GM21526 (cell line): ENCODE measurements around the gene PBXIP1.

Experiments used
- ATAC-seq: cut with Tn5 transposase; IDR thresholded peaks from one replicate; pipeline ENCODE4 v1.9.1; 2021; ENCODE audit warnings: moderate library complexity; ENCODE audit not compliant: unreplicated experiment, low FRiP score

PBXIP1 gene

DNA sequence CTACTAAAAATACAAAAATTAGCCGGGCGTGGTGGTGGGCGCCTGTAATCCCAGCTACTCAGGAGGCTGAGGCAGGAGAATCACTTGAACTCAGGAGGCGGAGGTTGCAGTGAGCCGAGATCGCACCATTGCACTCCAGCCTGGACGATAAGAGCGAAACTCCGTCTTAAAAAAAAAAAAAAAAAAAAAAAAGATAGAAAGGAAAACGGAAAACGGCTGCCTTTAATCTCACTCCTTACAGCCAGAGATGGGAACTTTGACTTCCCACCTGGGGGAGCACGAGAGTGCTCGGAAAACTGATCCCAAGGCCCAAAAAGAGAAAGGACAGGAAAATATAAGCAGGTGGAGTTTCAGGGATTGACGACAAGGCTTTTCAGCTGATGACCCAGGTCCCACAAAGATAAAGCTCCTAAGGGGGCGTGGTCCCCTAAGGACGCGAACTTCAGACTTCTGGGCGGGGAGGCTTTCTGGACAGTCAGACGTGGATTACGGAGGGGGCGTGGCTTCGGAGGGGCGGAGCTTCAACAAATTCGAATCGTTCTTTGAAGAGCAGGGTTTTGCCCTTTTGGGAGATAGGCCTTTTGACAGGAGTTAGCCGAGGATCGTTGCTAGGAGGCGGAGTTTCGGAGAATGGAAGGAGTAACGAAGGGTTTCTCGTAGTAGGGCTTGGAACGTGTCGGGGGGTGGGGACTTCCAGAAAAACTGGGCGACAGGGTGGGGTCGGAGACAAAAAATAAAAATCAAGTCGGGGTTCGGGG, 17.6 kb upstream of the PBXIP1 start:
- peak; percentile 26 for ATAC-seq

DNA sequence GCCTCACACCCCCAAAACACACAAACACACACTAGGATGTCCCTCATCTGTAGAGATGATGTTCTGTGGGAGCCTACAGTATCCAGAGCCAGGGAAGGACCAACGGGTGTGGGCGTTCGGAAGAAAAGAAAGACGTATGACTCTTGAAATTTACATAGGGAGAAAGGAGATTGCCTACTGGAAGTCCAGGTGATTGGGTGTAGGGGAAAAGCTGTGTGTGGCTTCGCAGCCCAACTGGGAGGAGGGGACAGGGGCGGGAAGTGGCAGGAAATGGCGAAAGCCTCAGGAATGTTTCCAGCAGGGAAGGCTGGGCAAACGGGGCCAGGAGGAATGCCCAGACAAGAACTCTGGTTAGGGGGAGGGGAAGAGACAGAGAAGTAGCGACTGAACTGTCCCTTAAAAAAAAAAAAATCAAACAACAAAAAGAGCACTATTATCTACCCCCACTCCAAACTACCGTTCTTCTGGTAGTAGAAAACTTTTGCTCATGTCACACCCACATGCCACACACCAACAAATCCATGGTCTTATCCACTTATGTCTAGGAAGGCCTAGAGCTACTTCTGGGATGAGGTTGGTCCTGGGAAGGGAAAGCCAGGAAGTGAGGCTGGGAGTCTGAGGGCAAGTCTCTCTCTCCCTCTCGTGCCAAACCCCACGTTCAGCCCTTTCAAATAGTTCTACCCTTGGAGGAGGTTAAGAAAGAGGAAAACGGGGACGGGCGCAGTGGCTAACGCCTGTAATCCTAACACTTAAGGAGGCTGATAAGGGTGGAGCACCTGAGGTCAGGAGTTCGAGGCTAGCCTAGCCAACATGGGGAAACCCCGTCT, 16.8 kb upstream of the PBXIP1 start:
- ATAC-seq = no peak

DNA sequence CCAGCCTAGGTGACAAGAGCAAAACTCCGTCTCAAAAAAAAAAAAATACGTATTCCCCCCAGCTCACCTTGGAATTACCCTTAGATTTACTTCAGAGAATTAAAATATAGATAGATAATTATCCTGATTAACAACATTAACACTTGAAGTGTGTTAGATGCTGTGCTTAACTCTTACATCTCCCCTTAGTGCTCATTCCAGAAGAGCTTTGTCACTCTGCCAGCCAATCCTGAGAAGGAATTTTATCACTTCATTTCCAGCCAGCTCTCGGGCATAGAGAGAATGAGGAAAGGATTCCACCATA, 16.3 kb upstream of the PBXIP1 start:
- no peak for ATAC-seq

DNA sequence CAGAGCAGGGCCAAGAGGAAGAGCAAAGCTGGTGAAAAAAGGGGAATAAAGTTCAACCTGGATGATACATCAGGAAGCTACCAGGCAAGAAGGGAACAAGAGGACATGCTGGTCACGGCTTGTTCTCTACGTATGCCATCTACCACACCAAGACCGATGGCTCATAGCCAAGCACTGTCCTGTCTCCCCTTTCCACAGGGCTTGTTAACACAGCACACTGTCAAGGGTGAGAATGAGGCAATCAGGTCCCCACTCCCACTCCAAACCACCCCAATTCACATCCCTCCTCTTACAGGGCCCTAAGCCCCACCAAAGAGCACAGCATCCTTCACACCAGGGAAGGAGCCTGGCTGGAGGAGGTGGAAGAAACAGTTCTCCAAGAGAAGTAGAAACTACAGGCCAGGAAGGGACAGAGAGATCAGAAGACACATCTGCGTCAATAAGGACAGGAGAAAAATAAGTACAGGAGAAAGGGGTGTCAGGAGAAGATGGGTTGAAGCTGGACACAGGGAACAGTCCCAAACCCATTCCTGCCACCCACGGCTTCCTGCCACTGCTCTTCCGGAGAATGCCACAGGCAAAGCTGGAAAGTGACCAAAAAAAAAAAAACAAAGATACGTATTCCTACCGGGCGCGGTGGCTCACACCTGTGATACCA, 15.6 kb upstream of the PBXIP1 start:
- ATAC-seq = no peak

DNA sequence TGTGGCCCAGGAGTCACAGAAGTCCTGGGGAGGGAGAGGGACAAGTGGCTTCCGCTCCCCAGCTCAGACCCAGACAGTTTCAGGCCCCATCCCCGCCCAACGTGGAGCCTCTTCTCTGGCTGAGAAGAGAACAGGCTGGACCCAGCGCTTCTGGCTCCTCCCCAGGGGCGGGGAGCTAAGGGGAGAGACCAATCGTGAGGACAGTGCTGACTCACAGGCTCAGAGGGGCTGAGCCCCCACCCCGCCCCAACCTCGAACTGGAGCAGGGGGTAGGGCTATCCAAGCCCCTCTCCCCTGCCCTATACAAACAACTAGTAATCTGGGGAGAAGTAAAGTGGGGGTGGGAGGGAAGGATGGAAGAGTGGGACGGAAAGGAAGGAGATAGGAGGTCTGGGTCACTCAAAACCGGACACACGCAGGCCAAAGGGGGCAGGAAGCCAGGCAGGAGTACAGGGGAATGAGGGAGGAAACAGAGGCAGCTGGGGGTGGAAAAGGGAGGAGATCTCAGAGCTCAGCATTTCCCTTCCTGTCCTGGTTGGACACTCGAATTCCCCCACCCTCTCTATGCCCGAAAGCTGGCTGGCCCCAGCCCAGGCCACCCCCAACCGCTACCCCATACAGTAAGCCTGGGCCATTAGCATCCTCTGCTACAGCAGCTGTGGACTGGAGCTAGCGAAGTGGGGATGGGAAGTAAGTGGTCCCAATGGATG, 14.9 kb upstream of the PBXIP1 start, which contains the start of gene SHC1:
TSS of gene SHC1 (minus strand) at position 117 of the 710 bp plus-strand sequence. CDS start 221 bp downstream, outside the sequence.
- ATAC-seq = no peak

DNA sequence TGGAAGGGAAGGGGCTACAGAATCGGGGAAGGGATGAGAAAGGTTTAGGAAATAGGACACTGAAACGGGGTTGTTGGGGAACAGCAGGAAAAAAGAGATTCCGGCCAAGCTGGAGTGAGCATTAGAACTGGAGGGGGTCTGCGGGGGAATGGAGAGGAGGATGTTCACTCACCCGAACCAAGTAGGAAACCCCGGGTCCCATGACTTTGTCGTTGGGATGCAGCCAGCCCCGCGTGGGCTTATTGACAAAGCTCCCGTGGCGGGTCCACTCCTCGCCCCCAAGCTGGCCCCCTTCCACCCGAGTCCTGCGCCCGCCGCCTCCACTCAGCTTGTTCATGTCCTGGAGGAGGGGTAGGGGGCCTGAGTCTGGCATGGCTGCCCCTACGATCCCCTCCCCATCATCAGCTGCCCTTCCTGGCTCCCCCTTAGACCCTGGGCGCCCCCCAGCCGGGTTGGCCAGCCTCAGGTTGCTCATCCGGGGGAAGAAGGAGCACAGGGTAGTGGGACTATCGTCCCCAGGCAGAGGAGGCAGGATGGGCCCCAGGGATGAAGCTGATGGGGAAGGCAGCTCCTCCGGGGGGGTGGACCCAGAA, 14.1 kb upstream of the PBXIP1 start:
- no peak for ATAC-seq

DNA sequence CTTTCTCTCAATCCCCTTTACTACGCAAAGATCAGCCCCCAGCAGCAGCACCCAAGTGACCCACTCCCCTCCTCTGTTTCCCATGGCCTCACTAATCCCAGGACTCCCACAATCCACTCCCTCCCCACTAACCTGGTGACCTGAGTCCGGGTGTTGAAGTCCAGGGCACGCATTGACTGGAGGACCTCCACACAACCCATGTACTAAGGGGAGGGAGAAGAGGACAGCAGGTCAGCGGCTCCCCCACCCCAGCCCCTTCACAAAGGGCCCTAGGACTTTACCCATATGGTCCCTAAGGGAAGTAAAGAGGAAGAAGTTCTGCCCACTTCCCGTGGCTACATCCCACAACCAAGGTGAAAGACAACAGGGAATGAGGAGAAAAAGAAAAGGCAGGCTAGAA, 13.3 kb upstream of the PBXIP1 start:
- no peak for ATAC-seq

DNA sequence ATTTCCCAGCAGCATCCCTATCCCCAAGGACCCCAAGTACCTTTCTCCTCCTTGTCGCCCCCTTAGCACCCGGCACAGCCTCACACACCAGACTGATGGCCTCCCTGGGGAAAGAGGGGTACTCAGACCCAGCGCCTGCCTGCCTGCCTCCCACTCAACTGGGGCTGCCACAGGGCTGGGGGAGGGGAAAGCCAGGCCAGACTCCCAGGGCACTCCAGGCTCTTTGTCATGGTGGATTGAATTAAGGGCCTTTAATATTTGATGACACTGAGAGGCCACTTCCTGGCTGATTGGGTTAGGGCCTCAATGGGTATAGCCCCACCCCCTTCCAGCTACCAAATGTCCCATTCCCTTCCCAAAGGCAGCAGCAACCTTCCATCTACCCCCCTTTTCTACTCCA, 12.8 kb upstream of the PBXIP1 start:
- ATAC-seq = no peak

DNA sequence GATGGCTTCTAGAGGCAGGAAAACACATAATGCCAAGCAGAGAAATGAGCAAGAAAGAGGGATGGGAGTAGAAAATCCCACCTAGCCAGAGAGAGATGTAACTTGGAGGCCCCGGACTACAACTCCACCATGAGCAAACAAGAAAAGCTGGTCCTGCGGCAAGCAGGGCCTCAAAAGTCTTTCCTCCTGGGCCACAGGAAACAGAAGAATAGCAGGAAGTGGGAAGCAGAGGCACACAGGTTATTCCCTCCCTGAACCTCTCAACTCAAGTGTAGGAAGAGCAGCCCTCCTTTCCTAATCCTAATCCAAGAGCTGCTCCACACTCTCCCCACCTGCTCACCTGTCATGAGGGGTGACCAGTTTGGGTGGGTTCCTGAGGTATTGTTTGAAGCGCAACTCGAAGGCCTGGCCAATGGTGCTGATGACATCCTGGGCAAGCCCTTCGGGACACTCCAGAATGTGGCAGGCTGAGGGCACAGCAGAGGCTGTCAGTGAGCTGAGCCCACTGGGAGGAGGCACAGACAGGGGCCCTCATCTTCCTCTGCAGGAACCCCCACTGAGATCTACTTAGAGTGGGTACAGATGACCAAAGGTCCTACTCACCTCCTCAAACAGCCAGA, 11.5 kb upstream of the PBXIP1 start:
- ATAC-seq = no peak

DNA sequence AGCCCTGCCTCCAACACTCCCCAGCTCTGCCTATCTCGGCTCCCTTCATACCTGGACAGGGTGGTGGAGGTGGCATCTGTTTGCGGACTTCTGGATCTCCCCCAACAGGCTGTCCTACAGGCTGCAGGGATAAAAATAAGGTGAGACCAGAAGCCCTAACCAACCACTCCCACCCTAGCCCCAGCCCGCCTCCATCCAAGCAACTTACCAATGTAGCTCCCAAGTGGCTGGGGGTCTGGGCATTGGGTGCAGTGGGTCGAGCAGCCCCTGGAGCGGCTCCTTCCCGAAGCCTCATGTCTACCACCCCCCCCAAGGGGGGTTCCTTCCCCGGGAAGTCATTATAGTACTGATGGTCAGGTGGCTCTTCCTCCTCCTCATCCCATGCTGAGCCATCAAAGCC, 10.2 kb upstream of the PBXIP1 start:
- no peak for ATAC-seq

DNA sequence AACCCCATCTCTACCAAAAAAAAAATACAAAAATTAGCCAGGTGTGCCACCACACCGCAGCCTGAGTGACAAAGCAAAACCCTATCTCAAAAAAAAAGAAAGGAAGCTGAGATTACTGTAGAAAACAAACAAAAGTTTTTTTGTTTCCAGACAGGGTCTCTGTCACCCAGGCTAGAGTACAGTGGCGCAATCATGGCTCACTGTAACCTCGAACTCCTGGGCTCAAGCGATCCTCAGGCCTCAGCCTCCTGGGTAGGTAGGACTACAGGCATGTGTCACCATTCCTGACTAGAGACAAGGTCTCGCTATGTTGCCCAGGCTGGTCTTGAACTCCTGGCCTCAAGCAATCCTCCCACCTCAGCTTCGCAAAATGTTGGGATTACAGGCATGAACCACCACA, 8.5 kb upstream of the PBXIP1 start:
- ATAC-seq = no peak

DNA sequence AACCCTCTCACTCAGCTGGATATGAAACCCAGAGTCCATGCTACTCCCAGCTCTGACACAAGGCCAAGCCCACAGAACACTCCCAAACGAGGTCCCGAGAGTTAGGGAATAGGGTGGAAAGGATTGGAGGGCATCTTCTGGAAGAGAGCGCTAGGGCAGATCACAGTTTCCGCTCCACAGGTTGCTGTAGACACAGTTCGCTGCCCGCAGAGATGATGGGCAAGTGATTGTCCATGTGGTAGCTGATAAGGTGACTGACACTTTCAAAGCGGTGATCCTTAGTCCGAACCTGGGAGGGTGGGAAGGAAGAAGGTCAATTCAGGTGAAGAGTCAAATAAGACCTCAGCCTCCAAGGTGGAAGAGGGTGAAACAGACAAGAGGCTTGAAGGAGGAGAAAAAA, 7.7 kb upstream of the PBXIP1 start:
- no peak for ATAC-seq

DNA sequence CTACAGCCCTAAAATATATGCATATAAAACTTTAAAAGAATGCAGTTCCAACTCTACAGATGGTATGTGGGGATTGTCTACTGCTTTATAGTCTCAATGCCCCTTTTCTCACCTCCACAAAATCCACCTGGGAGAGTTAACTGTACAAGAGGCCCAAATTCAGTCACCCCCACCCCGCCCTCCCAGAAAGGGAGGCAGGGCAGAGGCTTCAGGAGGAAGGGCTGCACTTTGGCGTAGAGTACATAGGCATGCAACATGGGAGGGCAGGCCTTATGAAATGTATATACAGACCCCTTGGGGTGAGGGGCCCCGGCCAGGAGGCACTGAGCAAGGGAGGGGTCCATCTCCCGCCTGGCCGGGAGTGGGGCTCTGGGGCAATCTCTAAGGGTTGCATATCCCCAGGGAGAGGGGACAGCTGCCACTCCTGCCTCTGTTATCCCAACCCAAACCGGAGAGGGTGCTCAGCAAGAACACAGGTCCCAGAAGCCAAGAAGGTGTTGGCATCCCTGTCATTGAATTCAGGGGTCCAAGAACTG, 7.0 kb upstream of the PBXIP1 start:
- no peak for ATAC-seq

DNA sequence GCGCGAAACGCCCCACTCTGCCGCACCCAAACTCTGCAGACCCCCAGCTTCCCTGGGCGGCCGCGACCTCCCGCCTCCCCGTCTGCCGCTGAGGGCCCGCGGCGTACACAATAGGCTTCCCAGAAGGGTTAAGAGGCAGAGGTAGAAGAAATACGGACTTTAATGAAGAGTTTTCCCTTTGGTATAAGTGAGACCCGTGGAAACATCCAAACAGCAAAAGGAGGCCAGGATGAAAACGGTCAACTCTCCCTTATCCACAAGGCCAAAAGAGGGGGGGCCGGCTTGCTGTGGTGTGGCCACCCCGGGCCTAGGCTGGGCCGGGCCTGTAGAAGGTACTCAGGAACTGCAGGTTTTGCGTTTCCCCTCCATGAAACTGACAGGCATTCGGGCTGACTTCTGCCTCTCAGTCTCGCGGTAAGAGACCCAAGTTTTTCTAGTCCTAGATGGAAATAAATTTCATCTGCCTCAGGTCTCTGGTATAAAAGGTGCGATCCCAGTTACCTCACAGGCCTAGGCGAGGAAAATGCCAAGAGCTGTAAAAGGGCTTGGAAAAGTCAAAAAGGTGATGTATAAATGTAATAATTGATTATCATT, 6.4 kb upstream of the PBXIP1 start:
- ATAC-seq = no peak

DNA sequence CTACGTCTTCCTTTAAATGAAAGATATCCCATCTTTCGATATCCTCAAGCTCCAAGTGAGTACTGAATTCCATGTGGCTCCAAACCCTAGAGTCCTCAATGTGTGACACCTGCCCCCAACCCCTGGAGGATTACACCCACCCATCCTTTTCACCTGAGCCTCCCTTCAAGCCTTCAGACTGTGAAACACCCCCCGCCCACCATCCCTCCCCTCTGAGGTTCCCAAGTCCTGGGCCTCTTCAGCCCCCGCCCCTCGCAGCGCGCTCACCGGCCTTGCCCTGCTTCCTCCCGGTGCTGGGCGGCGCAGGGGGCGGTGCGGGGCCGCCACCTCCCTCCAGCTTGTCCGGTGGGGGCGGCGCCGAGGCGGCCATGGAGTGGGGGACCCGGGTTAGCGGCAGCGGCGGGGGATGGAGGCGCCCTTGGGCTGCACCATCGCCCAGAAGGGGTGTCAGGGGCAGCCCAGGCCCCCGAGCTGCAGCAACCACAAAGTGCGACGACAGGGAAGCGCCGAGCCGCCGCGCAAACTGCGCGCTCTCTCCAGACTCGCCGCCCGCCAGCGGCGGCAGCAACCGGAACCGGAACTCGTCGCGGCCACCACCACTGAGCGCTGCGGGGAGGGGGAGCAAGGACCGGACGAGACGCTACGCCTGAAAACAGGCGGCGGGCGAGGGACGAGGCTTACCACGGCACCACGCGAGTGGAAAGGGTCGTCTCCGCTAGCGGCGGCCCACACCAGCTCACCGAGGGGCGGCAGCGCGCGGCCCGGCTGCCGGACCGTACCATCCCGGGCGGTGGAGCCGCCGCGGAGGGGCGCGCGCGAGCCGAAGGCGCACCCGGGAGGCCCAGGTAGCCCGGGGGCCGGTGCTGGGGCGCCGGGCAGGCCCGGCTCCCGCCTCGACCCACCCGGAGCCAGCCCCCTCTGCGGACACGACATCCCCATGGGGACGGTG, 5.6 kb upstream of the PBXIP1 start, which contains the start of gene PYGO2:
TSS of gene PYGO2 (minus strand) at position 576 of the 949 bp plus-strand sequence. CDS start at position 370, 206 bp downstream.
- peak; percentile 52 for ATAC-seq

DNA sequence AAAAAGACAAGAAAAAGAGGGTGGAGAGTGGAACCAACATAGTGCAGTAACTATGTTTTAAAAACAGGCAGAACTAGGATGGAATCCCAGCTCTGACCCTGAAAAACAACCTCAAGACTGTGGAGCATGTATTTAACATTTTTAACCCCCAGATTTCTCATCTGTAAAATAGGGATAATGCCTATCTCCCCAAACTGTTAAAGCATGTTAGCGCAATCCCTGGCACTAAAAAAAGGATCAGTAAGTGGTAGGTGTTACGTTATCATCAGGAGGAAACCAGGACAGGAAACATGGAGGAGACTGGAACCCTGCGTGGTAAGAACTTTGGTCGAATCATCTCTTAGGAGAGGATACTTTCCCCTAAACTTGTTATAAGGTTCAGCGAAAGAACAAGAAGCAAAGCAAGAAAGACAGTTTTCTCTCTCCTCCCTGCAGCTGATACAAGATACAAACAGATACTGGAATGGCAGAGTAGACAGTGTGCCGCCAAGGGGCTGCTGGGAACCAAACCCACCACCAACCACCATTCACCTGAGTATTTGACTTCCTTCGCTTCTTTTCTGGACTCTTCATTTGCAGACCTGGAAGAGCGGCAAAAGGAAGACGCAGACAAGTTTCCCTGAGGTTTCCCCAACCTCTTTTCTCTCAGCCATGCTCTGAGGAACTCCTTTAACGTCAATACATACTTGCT, 4.7 kb upstream of the PBXIP1 start:
- no peak for ATAC-seq

DNA sequence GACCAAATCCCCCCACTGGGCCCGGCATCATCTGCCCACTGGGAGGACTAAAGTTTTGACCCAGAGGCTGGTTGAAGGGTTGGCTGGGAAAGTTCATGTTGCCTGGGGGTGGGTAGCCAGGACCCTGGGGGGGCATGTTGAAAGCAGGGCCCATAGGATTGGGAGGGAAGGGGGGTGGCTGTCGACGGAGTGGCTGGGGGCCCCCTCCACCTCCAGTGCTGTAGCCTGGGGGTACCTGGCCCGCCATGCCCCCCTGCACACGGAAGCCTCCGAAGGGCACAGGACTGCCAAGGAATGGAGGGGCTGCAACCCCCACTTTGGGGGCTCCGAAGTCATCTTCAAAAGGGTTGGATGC, 3.5 kb upstream of the PBXIP1 start:
- no peak for ATAC-seq
